ENCODE results near the gene KCNC4. TPM values are rescaled to one million over a fixed set of nuclear protein-coding genes. Genes with fewer than 3 reads are reported as not detected.

The KCNC4 gene
- polyA plus RNA-seq, 3 donors: 0.03 to 0.56 (median 0.12) TPM

- Histone ChIP-seq H3K36me3 (replicated peaks in 1 of 2; ENCODE audit: control insufficient read depth in 1 of 2, insufficient read depth in 2 of 2, low read length in 2 of 2) (no peaks in the 10 kb centered on the region), H3K4me1 (ENCODE audit: control insufficient read depth in 1 of 2, insufficient read depth in 2 of 2, low read length in 2 of 2) (no peaks in the 10 kb centered on the region), H3K79me2 (ENCODE audit: insufficient read depth, low read length) (no peaks in the 10 kb centered on the region), H3K9ac (ENCODE audit: insufficient read depth, low read length, poor library complexity, severe bottlenecking) (no peak overlapping the region), H3K4me3 (replicated peaks in 1 of 3; ENCODE audit: low read depth in 2 of 3, low read length in 3 of 3) (no peak overlapping the region), H3K27me3 (ENCODE audit: control insufficient read depth in 2 of 2, insufficient read depth in 2 of 2, low read length in 2 of 2) (no peaks in the 10 kb centered on the region), H3K27ac (ENCODE audit: low read depth in 1 of 2, low read length in 2 of 2) (no peak overlapping the region), H2AFZ (ENCODE audit: insufficient read depth, low read depth, low read length, poor library complexity, severe bottlenecking) (no peak overlapping the region), H3K4me2 (replicated peaks; ENCODE audit: extremely low read depth, low read length, poor library complexity, severe bottlenecking) (no peak overlapping the region), H4K20me1 (ENCODE audit: insufficient read depth, low read length) (no peaks in the 10 kb centered on the region), H3K9me3 (replicated peaks in 1 of 2; ENCODE audit: control insufficient read depth in 1 of 2, insufficient read depth in 1 of 2, low read length in 2 of 2) (no peaks in the 10 kb centered on the region)
- Mint-ChIP-seq H3K27me3 (ENCODE audit: low read depth in 3 of 3) (peaks cover 0 to 3% (median 0%) of the 10 kb centered on the region in 3 donors), H3K27ac (no peak overlapping the region), H3K36me3 (no peaks in the 10 kb centered on the region), H3K9me3 (no peaks in the 10 kb centered on the region), H3K4me3 (no peak overlapping the region), H3K4me1 (no peaks in the 10 kb centered on the region)
- 66% methylated on average over 7 of the region's 12 CpGs for WGBS (ENCODE audit: insufficient coverage)
- TF ChIP-seq CTCF (IDR thresholded peaks at IDR 0.05): peak; percentile 97
- peak; percentile 25 to 49 (median 43) for DNase-seq
- intact Hi-C loops (cut with micrococcal nuclease): loop anchor here in 1 of 2 donors (2.0 kb wide), 1 partner anchor 300 kb away; no protein-coding TSS in a partner anchor
These were observed 13.0 kb upstream of the KCNC4 start for GRCh38 chr1:110196917-110197765.

- no peak overlapping the region for H3K4me2 ChIP-seq (replicated peaks; ENCODE audit: extremely low read depth, low read length, poor library complexity, severe bottlenecking)
- no peaks in the 10 kb centered on the region for H3K79me2 ChIP-seq (ENCODE audit: insufficient read depth, low read length)
- H3K4me1 ChIP-seq (ENCODE audit: control insufficient read depth in 1 of 2, insufficient read depth in 2 of 2, low read length in 2 of 2): no peaks in the 10 kb centered on the region
- no peak overlapping the region for H3K27ac ChIP-seq (ENCODE audit: low read depth in 1 of 2, low read length in 2 of 2)
- no peak for DNase-seq
- no peaks in the 10 kb centered on the region for H3K36me3 Mint-ChIP-seq
- no peak overlapping the region for H3K4me3 ChIP-seq (replicated peaks in 1 of 3; ENCODE audit: low read depth in 2 of 3, low read length in 3 of 3)
- H3K27me3 Mint-ChIP-seq (ENCODE audit: low read depth in 3 of 3): peaks cover 0 to 3% (median 0%) of the 10 kb centered on the region in 3 donors
- H4K20me1 ChIP-seq (ENCODE audit: insufficient read depth, low read length): no peaks in the 10 kb centered on the region
- no peak overlapping the region for H3K4me3 Mint-ChIP-seq
- no peaks in the 10 kb centered on the region for H3K9me3 ChIP-seq (replicated peaks in 1 of 2; ENCODE audit: control insufficient read depth in 1 of 2, insufficient read depth in 1 of 2, low read length in 2 of 2)
- H3K4me1 Mint-ChIP-seq: peaks cover under 1% of the 10 kb centered on the region
- H3K36me3 ChIP-seq (replicated peaks in 1 of 2; ENCODE audit: control insufficient read depth in 1 of 2, insufficient read depth in 2 of 2, low read length in 2 of 2): no peaks in the 10 kb centered on the region
- H3K27ac Mint-ChIP-seq: peak overlapping the region in 1 of 7 donors; percentile 40
- intact Hi-C loops (cut with micrococcal nuclease): loop anchor here in 1 of 2 donors (2.0 kb wide), 1 partner anchor 299 kb away; no protein-coding TSS in a partner anchor
- no peak overlapping the region for H3K9ac ChIP-seq (ENCODE audit: insufficient read depth, low read length, poor library complexity, severe bottlenecking)
- H2AFZ ChIP-seq (ENCODE audit: insufficient read depth, low read depth, low read length, poor library complexity, severe bottlenecking): no peak overlapping the region
- H3K27me3 ChIP-seq (ENCODE audit: control insufficient read depth in 2 of 2, insufficient read depth in 2 of 2, low read length in 2 of 2): no peaks in the 10 kb centered on the region
- WGBS (ENCODE audit: insufficient coverage): 98% methylated on average over 21 of the region's 23 CpGs
- no peak for TF ChIP-seq CTCF (IDR thresholded peaks at IDR 0.05)
- H3K9me3 Mint-ChIP-seq: no peaks in the 10 kb centered on the region
These were observed 12.0 kb upstream of the KCNC4 start for GRCh38 chr1:110197905-110198629.
